HuH-7.5 (cell line): ENCODE measurements around the gene ARF1.

ENCODE experiments used
- DNase-seq: peaks from one replicate; pipeline ENCODE4 v3.0.0; 2011; ENCODE audit warnings: low spot score

ARF1 gene

GRCh38 chr1:228088586-228089498, 6.3 kb downstream of the ARF1 start:
- no peak for DNase-seq

GRCh38 chr1:228089519-228090380, 7.2 kb downstream of the ARF1 start:
- no peak for DNase-seq

GRCh38 chr1:228090613-228091081, 8.1 kb downstream of the ARF1 start:
- no peak for DNase-seq

- DNase-seq: no peak
Measured at GRCh38 chr1:228091084-228091483, 8.6 kb downstream of the ARF1 start.

GRCh38 chr1:228092342-228093049, 10.0 kb downstream of the ARF1 start:
- no peak for DNase-seq

- no peak for DNase-seq
Measured at GRCh38 chr1:228093050-228093906, 10.8 kb downstream of the ARF1 start.

- DNase-seq: no peak
Measured at GRCh38 chr1:228094432-228095016, 12.0 kb downstream of the ARF1 start.

- DNase-seq: peak; percentile 5
Measured at GRCh38 chr1:228095161-228095560, 12.7 kb downstream of the ARF1 start.

GRCh38 chr1:228095938-228096337, 13.4 kb downstream of the ARF1 start:
- DNase-seq: peak; percentile 2

GRCh38 chr1:228096416-228097332, 14.2 kb downstream of the ARF1 start:
- peak; percentile 3 for DNase-seq

GRCh38 chr1:228097333-228098081, 15.0 kb downstream of the ARF1 start:
- peak; percentile 6 for DNase-seq

GRCh38 chr1:228098323-228098931, 15.9 kb downstream of the ARF1 start:
- DNase-seq: peak; percentile 6

GRCh38 chr1:228099331-228099732, 16.8 kb downstream of the ARF1 start:
- peak; percentile 6 for DNase-seq

GRCh38 chr1:228100822-228101613, 18.5 kb downstream of the ARF1 start:
- DNase-seq: peak; percentile 22

GRCh38 chr1:228101614-228101993, 19.1 kb downstream of the ARF1 start:
- DNase-seq: peak; percentile 24

- peak; percentile 82 for DNase-seq
Measured at GRCh38 chr1:228101994-228102790, 19.7 kb downstream of the ARF1 start.
